ENCODE results near the gene BBS1.

Gene BBS1

GRCh38 chr11:66492161-66492865 lies 18.1 kb upstream of the BBS1 start:
- Mint-ChIP-seq H3K4me3 (no peak overlapping the region), H3K9me3 (no peaks in the 10 kb centered on the region), H3K36me3 (peaks cover 7% of the 10 kb centered on the region), H3K4me1 (no peaks in the 10 kb centered on the region), H3K27ac (no peak overlapping the region), H3K27me3 (no peaks in the 10 kb centered on the region)

- H3K36me3 Mint-ChIP-seq, result peaks cover 7% of the 10 kb centered on the region
- no peaks in the 10 kb centered on the region for H3K27me3 Mint-ChIP-seq
- H3K9me3 Mint-ChIP-seq, result no peaks in the 10 kb centered on the region
- no peak overlapping the region for H3K4me3 Mint-ChIP-seq
- H3K27ac Mint-ChIP-seq, result no peak overlapping the region
- no peaks in the 10 kb centered on the region for H3K4me1 Mint-ChIP-seq
Observed at GRCh38 chr11:66493130-66493529, 17.3 kb upstream of the BBS1 start.

GRCh38 chr11:66494458-66494857 lies 16.0 kb upstream of the BBS1 start:
- no peaks in the 10 kb centered on the region for H3K27me3 Mint-ChIP-seq
- no peak overlapping the region for H3K4me3 Mint-ChIP-seq
- no peaks in the 10 kb centered on the region for H3K4me1 Mint-ChIP-seq
- no peaks in the 10 kb centered on the region for H3K9me3 Mint-ChIP-seq
- H3K27ac Mint-ChIP-seq, result no peak overlapping the region
- H3K36me3 Mint-ChIP-seq, result peaks cover 7% of the 10 kb centered on the region

- H3K4me1 Mint-ChIP-seq, result no peaks in the 10 kb centered on the region
- H3K27me3 Mint-ChIP-seq, result no peaks in the 10 kb centered on the region
- no peaks in the 10 kb centered on the region for H3K9me3 Mint-ChIP-seq
- H3K27ac Mint-ChIP-seq, result no peak overlapping the region
- no peak overlapping the region for H3K4me3 Mint-ChIP-seq
- peaks cover 7% of the 10 kb centered on the region for H3K36me3 Mint-ChIP-seq
Observed at GRCh38 chr11:66494935-66495334, 15.5 kb upstream of the BBS1 start.

GRCh38 chr11:66495401-66495854 lies 15.0 kb upstream of the BBS1 start:
- Mint-ChIP-seq H3K4me3 (no peak overlapping the region), H3K27me3 (no peaks in the 10 kb centered on the region), H3K4me1 (no peaks in the 10 kb centered on the region), H3K36me3 (peaks cover 7% of the 10 kb centered on the region), H3K9me3 (no peaks in the 10 kb centered on the region), H3K27ac (no peak overlapping the region)

GRCh38 chr11:66497206-66497605 lies 13.2 kb upstream of the BBS1 start:
- H3K36me3 Mint-ChIP-seq, result peaks cover 9% of the 10 kb centered on the region
- H3K4me3 Mint-ChIP-seq, result no peak overlapping the region
- no peak overlapping the region for H3K27ac Mint-ChIP-seq
- no peaks in the 10 kb centered on the region for H3K27me3 Mint-ChIP-seq
- H3K4me1 Mint-ChIP-seq, result no peaks in the 10 kb centered on the region
- no peaks in the 10 kb centered on the region for H3K9me3 Mint-ChIP-seq

- Mint-ChIP-seq H3K4me1 (no peaks in the 10 kb centered on the region), H3K27me3 (no peaks in the 10 kb centered on the region), H3K9me3 (no peaks in the 10 kb centered on the region), H3K36me3 (peaks cover 7% of the 10 kb centered on the region), H3K27ac (no peak overlapping the region), H3K4me3 (no peak overlapping the region)
Observed at GRCh38 chr11:66498506-66498905, 11.9 kb upstream of the BBS1 start.

GRCh38 chr11:66505276-66505816 lies 5.1 kb upstream of the BBS1 start:
- Mint-ChIP-seq H3K4me3 (no peak overlapping the region), H3K36me3 (peaks cover 9% of the 10 kb centered on the region), H3K9me3 (no peaks in the 10 kb centered on the region), H3K27ac (no peak overlapping the region), H3K4me1 (no peaks in the 10 kb centered on the region), H3K27me3 (no peaks in the 10 kb centered on the region)

GRCh38 chr11:66509131-66509561 lies 1.3 kb upstream of the BBS1 start:
- peaks cover 6% of the 10 kb centered on the region for H3K36me3 Mint-ChIP-seq
- H3K27me3 Mint-ChIP-seq, result no peaks in the 10 kb centered on the region
- peaks cover 12% of the 10 kb centered on the region for H3K4me1 Mint-ChIP-seq
- no peak overlapping the region for H3K27ac Mint-ChIP-seq
- H3K4me3 Mint-ChIP-seq, result no peak overlapping the region
- no peaks in the 10 kb centered on the region for H3K9me3 Mint-ChIP-seq

- peak overlapping the region; percentile 92 for H3K4me3 Mint-ChIP-seq
- peaks cover 12% of the 10 kb centered on the region for H3K4me1 Mint-ChIP-seq
- H3K9me3 Mint-ChIP-seq, result no peaks in the 10 kb centered on the region
- peaks cover 6% of the 10 kb centered on the region for H3K36me3 Mint-ChIP-seq
- no peaks in the 10 kb centered on the region for H3K27me3 Mint-ChIP-seq
- peak overlapping the region; percentile 73 for H3K27ac Mint-ChIP-seq
Observed at GRCh38 chr11:66510990-66511339, 530 bp downstream of the BBS1 start.

GRCh38 chr11:66523611-66524010 lies 13.2 kb downstream of the BBS1 start:
- Mint-ChIP-seq H3K4me1 (no peaks in the 10 kb centered on the region), H3K27me3 (no peaks in the 10 kb centered on the region), H3K27ac (no peak overlapping the region), H3K36me3 (peaks cover 15% of the 10 kb centered on the region), H3K4me3 (no peak overlapping the region), H3K9me3 (no peaks in the 10 kb centered on the region)

- no peaks in the 10 kb centered on the region for H3K9me3 Mint-ChIP-seq
- no peak overlapping the region for H3K27ac Mint-ChIP-seq
- H3K36me3 Mint-ChIP-seq, result peaks cover 15% of the 10 kb centered on the region
- H3K27me3 Mint-ChIP-seq, result no peaks in the 10 kb centered on the region
- no peaks in the 10 kb centered on the region for H3K4me1 Mint-ChIP-seq
- no peak overlapping the region for H3K4me3 Mint-ChIP-seq
Observed at GRCh38 chr11:66524304-66525040, 14.0 kb downstream of the BBS1 start.

- peaks cover 4% of the 10 kb centered on the region for H3K36me3 Mint-ChIP-seq
- H3K27me3 Mint-ChIP-seq, result no peaks in the 10 kb centered on the region
- H3K4me3 Mint-ChIP-seq, result no peak overlapping the region
- no peaks in the 10 kb centered on the region for H3K4me1 Mint-ChIP-seq
- no peaks in the 10 kb centered on the region for H3K9me3 Mint-ChIP-seq
- H3K27ac Mint-ChIP-seq, result no peak overlapping the region
Observed at GRCh38 chr11:66529069-66529468, 18.6 kb downstream of the BBS1 start.

GRCh38 chr11:66529655-66530054 lies 19.2 kb downstream of the BBS1 start:
- Mint-ChIP-seq H3K4me1 (no peaks in the 10 kb centered on the region), H3K27ac (no peak overlapping the region), H3K36me3 (peaks cover 4% of the 10 kb centered on the region), H3K4me3 (no peak overlapping the region), H3K9me3 (no peaks in the 10 kb centered on the region), H3K27me3 (no peaks in the 10 kb centered on the region)

GRCh38 chr11:66530927-66531709 lies 20.7 kb downstream of the BBS1 start:
- Mint-ChIP-seq H3K27me3 (no peaks in the 10 kb centered on the region), H3K27ac (no peak overlapping the region), H3K36me3 (peaks cover 4% of the 10 kb centered on the region), H3K4me3 (no peak overlapping the region), H3K4me1 (no peaks in the 10 kb centered on the region), H3K9me3 (no peaks in the 10 kb centered on the region)

GRCh38 chr11:66531841-66532240 lies 21.4 kb downstream of the BBS1 start:
- no peaks in the 10 kb centered on the region for H3K4me1 Mint-ChIP-seq
- peaks cover 4% of the 10 kb centered on the region for H3K36me3 Mint-ChIP-seq
- no peaks in the 10 kb centered on the region for H3K9me3 Mint-ChIP-seq
- H3K27ac Mint-ChIP-seq, result no peak overlapping the region
- no peak overlapping the region for H3K4me3 Mint-ChIP-seq
- no peaks in the 10 kb centered on the region for H3K27me3 Mint-ChIP-seq
